GM19328 (cell line): Measurements from ENCODE around the gene PCSK9.
"Not testable (repeated sequence)": the region's sequence is repeated elsewhere in the genome, so short reads cannot be mapped to it uniquely, and the experiment has no call there.

Experiments
- ATAC-seq: cut with Tn5 transposase; IDR thresholded peaks from one replicate; pipeline ENCODE4 v1.9.1; 2021; ENCODE audit warnings: mild to moderate bottlenecking, moderate library complexity; ENCODE audit not compliant: unreplicated experiment

PCSK9 gene

DNA sequence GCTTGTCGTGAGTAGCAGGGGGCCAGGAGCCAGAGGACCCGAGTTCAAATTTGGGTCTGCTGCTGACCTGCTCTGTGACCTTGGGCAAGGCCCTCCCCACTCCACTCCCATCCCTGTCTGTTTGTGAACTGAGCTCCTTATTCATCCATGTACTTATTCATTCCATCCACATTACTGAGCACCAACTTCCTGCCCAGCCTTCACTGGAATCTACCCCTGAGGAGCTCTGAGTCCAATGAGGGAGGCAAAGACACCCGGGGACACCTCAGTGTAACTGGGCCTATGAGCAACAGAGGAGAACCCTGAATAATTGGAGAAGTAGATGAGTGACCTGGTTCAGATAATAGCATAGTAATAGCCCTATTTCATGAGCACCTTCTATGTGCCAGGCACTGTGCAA lies 31.7 kb upstream of the PCSK9 start:
- ATAC-seq = no peak

DNA sequence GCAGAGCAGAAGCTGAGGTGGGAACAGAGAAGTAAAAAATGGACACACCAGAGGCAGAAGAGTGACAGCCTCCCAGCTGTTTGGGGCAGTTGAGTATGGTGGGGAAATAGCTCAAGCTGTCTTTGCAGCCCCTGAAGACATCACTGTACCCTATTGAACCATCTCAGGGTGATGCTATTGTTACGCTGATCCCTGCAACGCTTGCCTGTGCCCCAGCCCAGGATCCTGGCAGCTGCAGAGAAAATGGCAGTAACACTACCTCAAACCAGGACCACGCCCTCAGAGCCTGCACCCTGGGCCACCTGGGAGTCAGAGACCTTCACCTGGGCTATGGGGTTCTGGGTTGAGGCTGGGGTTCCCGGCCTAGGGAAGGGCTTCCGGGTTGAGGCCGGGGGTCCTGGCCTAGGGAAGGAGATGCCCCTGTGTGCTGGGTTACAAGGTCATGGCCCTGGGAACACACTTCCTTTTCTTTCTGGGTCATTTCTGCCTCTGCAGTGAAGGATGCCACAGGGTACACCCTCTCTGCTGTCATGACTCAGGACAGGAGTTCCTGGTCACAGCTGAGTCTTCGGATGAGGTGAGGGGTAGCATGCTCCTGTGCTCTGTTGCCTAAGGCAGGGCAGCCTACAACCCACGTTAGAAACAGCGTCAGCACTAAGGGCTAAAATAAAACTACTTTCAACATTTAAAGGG lies 29.0 kb upstream of the PCSK9 start:
- no peak for ATAC-seq

GRCh38 chr1:55010887-55011217 lies 28.5 kb upstream of the PCSK9 start:
- ATAC-seq = no peak

- no peak for ATAC-seq
These were observed 26.7 kb upstream of the PCSK9 start for GRCh38 chr1:55012661-55013060.

DNA sequence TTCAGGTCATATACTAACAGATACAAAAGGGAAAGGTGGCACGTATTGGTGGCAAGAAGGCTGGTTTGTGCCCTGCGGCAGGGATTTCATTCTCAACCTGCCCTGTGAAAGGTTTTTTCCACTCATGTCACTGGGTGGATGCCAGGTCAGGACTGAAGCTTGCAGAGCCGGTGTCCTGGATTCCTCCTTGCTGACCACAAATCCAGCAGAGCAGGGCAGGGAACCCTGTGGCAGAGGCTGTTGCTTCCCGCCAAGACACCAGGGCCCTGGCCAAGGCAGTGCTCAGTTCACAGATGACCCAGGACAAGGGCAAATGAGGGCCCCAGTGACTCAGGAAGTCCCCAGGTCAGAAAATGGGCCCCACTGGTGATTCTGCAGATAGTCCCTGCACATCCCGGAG lies 24.2 kb upstream of the PCSK9 start:
- no peak for ATAC-seq

DNA sequence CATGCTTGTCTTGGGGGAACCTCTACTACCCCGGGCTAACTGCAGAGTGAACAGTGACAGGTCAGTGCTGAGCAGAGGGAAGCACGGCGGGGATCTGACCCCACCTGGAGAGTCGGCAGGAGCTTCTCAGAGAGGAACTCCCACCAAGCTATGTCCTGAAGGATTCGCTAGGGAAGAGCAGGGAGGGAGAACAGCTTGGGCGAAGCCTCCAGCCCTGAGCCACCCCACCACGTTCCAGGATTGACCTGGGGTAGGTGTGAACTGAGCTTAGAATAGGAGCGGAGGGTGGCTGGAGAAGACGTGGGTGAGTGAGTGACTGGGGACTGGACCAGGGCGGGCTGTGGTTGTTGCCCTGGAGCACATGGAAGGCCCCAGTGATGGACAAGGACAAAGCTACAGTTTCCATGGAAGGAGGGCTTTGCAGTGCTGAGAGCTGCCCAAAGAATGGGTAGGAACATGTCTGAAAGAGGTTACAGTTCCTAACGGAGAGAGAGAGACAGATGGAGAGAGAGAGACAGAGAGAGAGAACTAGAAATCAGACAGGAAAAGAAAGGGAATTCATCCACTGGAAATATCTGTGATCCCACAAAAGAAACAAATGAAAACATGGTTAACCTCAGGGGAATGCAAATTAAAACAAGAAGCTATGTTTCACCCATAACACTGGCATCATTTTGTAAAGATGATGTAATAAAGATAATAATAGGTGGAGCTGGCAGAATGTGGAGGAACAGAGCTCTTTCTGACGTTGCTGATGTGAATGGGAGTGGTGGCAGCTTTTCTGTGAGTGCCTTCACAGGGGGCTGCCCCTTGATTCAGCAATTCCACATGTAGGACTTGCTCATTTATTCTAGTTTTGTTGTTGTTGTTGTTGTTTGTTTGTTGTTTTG lies 23.4 kb upstream of the PCSK9 start:
- ATAC-seq = no peak

GRCh38 chr1:55018395-55018794 lies 21.0 kb upstream of the PCSK9 start:
- ATAC-seq = no peak

DNA sequence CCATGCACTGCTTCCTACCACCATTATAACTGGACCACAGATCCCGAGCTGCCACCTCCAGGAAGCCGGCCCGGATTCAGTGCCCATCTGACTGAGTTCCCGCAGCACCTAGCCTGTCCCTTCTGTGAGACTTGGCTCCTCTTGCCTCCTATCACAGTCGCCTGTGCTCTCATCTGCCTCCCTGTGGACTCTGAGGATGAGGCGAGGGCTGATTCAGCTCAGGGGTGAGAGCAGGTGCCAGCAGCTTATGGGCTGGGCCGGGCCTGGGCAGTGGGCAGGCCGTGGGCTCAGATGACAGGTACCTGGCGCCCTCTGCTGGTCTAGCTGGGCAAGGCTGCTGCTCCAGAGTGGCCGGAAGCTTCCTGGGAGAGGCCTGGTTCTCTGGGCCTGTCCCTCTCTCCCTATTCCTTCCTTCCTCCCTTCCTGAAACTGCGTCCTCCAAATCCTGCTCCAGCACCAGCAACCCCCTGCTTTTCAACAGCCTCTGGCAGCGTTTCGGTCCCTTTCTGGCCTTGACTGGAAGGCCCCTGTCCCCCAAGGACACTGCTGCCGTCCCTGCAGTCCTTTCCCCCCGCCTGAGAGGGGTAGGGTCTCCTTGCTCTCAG lies 17.3 kb upstream of the PCSK9 start:
- ATAC-seq = peak; percentile 69

DNA sequence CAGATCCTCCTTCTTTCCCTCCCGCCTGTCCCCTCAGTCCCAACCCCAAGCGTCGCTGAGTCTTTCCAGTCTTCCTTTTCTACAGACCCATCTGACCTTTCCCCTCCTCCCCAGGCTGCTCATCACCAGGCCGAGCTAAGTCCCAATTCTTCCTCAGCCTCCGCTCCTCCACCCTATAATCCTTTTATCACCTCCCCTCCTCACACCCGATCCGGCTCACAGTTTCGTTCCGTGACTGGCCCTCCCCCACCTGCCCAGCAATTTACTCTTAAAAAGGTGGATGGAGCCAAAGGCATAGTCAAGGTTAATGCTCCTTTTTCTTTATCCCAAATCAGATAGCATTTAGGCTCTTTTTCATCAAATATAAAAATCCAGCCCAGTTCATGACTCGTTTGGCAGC lies 15.2 kb upstream of the PCSK9 start:
- ATAC-seq = not testable (repeated sequence)

GRCh38 chr1:55026682-55027081 lies 12.7 kb upstream of the PCSK9 start:
- not testable (repeated sequence) for ATAC-seq

DNA sequence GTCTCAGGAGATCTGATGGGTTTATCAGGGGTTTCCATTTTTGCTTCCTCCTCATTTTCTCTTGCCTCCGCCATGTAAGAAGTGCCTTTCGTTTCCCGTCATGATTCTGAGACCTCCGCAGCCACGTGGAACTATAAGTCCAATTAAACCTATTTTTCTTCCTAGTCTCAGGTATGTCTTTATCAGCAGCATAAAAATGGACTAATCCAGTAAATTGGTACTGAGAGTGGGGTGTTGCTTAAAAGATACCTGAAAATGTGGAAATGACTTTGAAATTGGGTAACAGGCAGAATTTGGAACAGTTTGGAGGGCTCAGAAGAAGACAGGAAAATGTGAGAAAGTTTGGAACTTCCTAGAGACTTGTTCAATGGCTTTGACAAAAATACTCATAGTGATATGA lies 8.2 kb upstream of the PCSK9 start:
- not testable (repeated sequence) for ATAC-seq

DNA sequence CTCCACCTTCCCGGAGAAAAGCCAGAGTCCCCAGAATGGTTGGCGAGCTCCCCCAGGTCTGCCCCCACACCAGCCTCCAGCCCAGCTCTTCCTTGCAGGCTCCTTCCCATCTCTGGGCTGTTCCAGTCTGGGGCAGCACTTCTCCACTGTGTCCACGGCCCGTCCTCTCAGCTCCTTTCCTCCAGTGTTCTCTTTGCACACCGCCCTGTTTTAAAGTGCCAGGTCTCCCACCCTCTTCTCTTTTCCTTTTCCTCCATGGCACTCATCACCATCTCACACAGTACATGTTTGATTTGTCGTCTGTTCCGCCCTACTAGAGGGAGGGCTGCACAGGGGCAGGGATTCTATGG lies 6.1 kb upstream of the PCSK9 start:
- ATAC-seq = no peak

DNA sequence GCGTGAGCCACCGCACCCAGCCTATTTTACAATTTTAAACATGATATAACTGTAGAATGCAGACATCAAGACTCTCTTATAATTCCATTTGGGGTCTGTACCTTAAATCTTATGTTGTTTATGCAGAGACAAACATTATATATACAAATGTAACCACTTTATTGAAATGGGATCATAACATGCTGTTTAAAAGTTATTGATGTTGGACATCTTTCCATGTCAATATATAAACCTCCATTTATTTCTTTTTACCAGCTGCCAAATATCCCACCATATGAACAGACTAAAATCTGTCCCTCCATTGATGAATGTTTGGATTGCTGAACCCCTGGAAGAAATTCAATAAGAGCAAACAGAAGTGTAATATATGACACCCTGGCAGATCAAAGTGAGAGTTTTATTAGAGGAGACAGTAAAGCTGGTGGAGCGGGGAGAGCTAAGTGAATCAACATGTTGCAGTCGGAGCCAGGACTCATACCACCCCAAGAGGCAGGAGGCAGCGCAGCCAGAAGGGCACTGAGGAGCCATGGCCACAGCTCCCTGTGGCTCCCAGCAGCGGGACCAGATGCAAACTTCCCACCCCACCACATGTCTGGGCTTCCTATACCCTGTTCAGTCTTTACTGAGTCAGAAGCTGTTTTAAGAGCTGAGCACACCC lies 4.7 kb upstream of the PCSK9 start:
- ATAC-seq = no peak

- ATAC-seq = no peak
These were observed 3.4 kb upstream of the PCSK9 start for GRCh38 chr1:55035904-55036303.

- ATAC-seq = no peak
These were observed 1.4 kb upstream of the PCSK9 start for GRCh38 chr1:55037733-55038551.

- ATAC-seq = no peak
These were observed 853 bp upstream of the PCSK9 start for GRCh38 chr1:55038552-55038838.

DNA sequence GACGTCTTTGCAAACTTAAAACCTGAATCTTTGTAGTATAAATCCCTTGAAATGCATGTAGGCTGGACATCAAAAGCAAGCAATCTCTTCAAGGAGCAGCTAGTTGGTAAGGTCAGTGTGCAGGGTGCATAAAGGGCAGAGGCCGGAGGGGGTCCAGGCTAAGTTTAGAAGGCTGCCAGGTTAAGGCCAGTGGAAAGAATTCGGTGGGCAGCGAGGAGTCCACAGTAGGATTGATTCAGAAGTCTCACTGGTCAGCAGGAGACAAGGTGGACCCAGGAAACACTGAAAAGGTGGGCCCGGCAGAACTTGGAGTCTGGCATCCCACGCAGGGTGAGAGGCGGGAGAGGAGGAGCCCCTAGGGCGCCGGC lies 390 bp upstream of the PCSK9 start:
- ATAC-seq = no peak

DNA sequence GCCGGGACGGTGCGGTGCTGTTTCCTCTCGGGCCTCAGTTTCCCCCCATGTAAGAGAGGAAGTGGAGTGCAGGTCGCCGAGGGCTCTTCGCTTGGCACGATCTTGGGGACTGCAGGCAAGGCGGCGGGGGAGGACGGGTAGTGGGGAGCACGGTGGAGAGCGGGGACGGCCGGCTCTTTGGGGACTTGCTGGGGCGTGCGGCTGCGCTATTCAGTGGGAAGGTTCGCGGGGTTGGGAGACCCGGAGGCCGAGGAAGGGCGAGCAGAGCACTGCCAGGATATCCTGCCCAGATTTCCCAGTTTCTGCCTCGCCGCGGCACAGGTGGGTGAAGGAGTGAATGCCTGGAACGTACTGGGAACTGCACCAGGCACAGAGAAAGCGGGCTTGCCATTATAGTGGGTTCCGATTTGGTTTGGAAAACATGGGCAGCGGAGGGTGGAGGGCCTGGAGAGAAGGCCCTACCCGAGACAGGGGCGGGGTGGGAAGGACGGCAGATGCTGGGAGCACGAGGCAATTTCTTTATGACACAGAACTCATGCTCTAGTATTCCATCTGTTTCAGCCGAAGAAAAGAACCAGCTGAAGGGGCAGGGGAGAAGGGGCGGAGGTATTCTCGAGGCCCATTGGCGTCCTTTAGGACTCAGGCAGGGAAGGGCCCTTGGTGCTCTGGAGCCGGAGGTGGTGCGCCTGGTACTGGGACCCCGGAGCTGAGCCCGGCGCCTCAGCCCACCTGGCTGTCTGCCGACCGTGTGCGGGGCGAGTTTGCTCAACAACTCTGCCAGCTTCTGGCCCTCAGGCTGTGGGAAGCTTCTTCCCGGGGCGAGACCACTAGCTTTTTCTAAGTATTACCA lies 960 bp downstream of the PCSK9 start:
- ATAC-seq = no peak

- no peak for ATAC-seq
These were observed 1.7 kb downstream of the PCSK9 start for GRCh38 chr1:55040933-55041494.

DNA sequence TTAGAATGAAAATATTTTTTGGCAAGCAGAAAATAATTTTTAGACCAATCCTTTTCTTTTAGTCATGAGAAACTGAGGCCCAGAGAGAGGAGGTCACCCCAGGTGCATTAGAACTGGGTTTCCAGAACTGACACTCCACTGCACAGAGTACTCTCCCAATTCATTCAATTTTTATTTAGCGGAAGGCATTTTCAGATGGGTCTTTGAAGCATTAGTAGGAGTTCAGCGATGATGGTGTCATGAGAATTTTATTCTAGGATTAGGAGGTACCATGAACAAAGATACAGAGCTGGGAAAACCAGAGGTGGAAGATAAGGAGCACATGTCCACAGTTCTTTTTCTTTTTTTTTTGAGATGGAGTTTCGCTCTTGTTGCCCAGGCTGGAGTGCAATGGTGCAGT lies 2.3 kb downstream of the PCSK9 start:
- no peak for ATAC-seq
